ENCODE results near the gene MYL7. TPM values are rescaled to one million over a fixed set of nuclear protein-coding genes. Genes with fewer than 3 reads are reported as not detected.

MYL7 gene
- total RNA-seq, 4 donors from 2014 or later: not detected

DNA sequence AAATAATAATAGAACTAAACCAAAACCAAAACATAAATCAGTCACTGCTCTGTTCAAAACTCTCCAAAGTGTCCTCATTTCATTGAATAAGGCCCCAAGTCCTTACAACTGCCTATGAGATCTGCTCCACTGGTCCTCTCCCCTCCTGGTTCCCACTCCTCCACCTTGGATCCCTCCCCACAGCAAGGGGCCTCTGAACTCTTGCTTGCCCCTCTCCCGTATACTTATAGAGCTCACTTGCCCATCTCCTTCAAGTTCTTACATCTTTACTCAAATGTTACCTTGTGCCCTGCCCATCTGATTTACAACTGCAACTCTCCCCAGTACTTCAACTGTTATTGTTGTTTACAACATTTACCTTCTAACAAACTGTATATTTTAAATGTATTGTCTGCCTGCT is 18.6 kb downstream of the MYL7 start:
- Histone ChIP-seq H3K9me3 (no peaks in the 10 kb centered on the region), H3K4me1 (peaks cover 7 to 48% (median 11%) of the 10 kb centered on the region in 3 donors), H3K36me3 (peaks cover 4 to 45% (median 6%) of the 10 kb centered on the region in 3 donors), H3K27ac (peak overlapping the region; percentile 85 to 93 (median 90)), H3K27me3 (no peaks in the 10 kb centered on the region), H3K4me3 (peak overlapping the region; percentile 62 to 84 (median 74))
- intact Hi-C loops (cut with DNase I): no loop called here
- WGBS, 2 donors: 23 to 51% methylated on average over 1 of the region's 1 CpG
- TF ChIP-seq, protein P1, sequence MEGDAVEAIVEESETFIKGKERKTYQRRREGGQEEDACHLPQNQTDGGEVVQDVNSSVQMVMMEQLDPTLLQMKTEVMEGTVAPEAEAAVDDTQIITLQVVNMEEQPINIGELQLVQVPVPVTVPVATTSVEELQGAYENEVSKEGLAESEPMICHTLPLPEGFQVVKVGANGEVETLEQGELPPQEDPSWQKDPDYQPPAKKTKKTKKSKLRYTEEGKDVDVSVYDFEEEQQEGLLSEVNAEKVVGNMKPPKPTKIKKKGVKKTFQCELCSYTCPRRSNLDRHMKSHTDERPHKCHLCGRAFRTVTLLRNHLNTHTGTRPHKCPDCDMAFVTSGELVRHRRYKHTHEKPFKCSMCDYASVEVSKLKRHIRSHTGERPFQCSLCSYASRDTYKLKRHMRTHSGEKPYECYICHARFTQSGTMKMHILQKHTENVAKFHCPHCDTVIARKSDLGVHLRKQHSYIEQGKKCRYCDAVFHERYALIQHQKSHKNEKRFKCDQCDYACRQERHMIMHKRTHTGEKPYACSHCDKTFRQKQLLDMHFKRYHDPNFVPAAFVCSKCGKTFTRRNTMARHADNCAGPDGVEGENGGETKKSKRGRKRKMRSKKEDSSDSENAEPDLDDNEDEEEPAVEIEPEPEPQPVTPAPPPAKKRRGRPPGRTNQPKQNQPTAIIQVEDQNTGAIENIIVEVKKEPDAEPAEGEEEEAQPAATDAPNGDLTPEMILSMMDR (IDR thresholded peaks at IDR 0.05): no peak
- no peak for TF ChIP-seq POLR2A (IDR thresholded peaks at IDR 0.05)
- no peak for DNase-seq

DNA sequence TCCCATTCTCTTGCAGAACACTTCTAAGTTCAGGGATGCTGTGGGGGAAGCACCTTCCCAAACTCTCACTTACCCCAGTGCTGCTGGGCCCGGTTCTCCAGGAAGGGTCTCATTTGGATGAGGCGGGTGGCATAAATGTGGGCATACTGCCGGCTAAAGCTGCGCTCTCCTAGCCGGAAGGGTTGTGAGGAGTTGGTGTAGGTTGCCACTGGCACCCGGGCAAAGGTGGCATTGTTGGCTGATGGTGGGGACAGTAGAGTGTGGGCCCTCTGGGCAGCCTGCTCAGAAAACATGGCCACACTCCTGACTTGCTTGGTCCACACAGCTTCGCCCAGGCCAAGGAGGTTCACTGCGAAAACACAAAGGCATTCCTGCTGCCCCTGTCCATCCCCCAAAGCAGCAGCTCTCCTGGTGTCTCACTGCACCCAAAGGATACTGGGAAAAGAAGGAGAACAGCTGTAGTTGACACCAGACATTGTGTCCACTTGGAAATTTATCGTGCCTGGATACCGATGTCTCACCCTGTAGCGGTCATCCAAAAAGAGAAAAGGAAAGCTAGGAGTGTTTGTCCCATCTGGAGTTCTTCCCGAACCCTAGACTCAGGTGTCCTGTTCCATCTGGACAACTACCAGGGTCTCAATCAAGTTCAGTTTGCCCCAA is 19.2 kb downstream of the MYL7 start:
- peaks cover 7 to 48% (median 11%) of the 10 kb centered on the region in 3 donors for H3K4me1 ChIP-seq
- intact Hi-C loops (cut with DNase I): no loop called here
- no peak for DNase-seq
- H3K27ac ChIP-seq: peak overlapping the region in 2 of 4 donors; percentile 91 to 93
- TF ChIP-seq, protein P1 (IDR thresholded peaks at IDR 0.05): no peak
- TF ChIP-seq POLR2A (IDR thresholded peaks at IDR 0.05): no peak
- no peaks in the 10 kb centered on the region for H3K9me3 ChIP-seq
- H3K4me3 ChIP-seq: no peak overlapping the region
- H3K36me3 ChIP-seq: peaks cover 4 to 51% (median 6%) of the 10 kb centered on the region in 3 donors
- no peaks in the 10 kb centered on the region for H3K27me3 ChIP-seq
- 88 to 91% methylated on average over 11 to 12 of the region's 12 CpGs for WGBS, 2 donors

- Histone ChIP-seq H3K4me3 (no peak overlapping the region), H3K4me1 (peaks cover 7 to 48% (median 11%) of the 10 kb centered on the region in 3 donors), H3K27me3 (no peaks in the 10 kb centered on the region), H3K9me3 (no peaks in the 10 kb centered on the region), H3K36me3 (peaks cover 4 to 66% (median 6%) of the 10 kb centered on the region in 3 donors), H3K27ac (no peak overlapping the region)
- no peak for TF ChIP-seq POLR2A (IDR thresholded peaks at IDR 0.05)
- TF ChIP-seq, protein P1 (IDR thresholded peaks at IDR 0.05): no peak
- WGBS, 2 donors: 82 to 83% methylated on average over 5 to 6 of the region's 6 CpGs
- DNase-seq: no peak
- intact Hi-C loops (cut with DNase I): no loop called here
Observed at GRCh38 chr7:44120395-44120794, 20.7 kb downstream of the MYL7 start.

- Histone ChIP-seq H3K9me3 (no peaks in the 10 kb centered on the region), H3K4me3 (no peak overlapping the region), H3K4me1 (peaks cover 7 to 48% (median 11%) of the 10 kb centered on the region in 3 donors), H3K36me3 (peaks cover 4 to 71% (median 6%) of the 10 kb centered on the region in 3 donors), H3K27ac (no peak overlapping the region), H3K27me3 (no peaks in the 10 kb centered on the region)
- no peak for DNase-seq
- intact Hi-C loops (cut with DNase I): no loop called here
- 88 to 95% methylated on average over 8 of the region's 8 CpGs for WGBS, 2 donors
- TF ChIP-seq POLR2A (IDR thresholded peaks at IDR 0.05): no peak
- TF ChIP-seq, protein P1 (IDR thresholded peaks at IDR 0.05): no peak
Observed at GRCh38 chr7:44119829-44120380, 21.2 kb downstream of the MYL7 start.

DNA sequence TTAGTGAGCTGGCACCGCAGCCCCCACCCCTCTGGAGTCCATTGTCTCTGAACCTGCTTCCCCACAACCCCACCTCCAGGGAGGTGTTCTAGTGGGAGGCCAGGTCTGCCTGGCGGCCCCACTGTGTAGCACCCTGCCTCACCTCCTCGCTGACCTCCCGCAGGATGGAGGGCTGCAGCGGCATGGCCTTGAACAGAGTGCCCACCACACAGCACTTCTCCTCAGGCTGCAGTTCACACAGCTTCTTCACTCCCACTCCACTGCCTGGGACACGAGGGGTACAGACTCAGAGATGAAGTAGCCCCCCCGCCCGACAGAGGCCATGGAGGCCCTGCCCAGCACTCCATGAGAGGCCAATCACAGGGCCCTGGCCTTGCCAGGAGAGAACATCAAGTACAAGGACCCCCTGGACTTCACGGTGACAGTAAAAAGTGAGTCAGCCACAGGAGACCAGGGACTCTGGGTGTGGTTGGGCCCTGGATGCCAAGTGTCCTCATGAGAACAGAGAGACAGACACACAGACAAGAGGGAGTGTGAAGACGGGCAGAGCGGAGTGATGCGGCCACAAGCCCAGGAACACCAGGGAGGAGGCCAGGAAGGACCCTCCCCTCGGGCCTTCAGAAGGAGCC is 23.2 kb downstream of the MYL7 start:
- H3K4me3 ChIP-seq: no peak overlapping the region
- H3K9me3 ChIP-seq: no peaks in the 10 kb centered on the region
- no peak for TF ChIP-seq POLR2A (IDR thresholded peaks at IDR 0.05)
- TF ChIP-seq, protein P1 (IDR thresholded peaks at IDR 0.05): no peak
- peaks cover 7 to 41% (median 11%) of the 10 kb centered on the region in 3 donors for H3K4me1 ChIP-seq
- no peak for DNase-seq
- H3K27me3 ChIP-seq: no peaks in the 10 kb centered on the region
- no peak overlapping the region for H3K27ac ChIP-seq
- intact Hi-C loops (cut with DNase I): no loop called here
- peaks cover 4 to 91% (median 6%) of the 10 kb centered on the region in 3 donors for H3K36me3 ChIP-seq
- WGBS, 2 donors: 73 to 93% methylated on average over 5 to 10 of the region's 13 CpGs

Measured in esophagus squamous epithelium (tissue), 5 donors.